ENCODE data around the gene CLRN3. TPM values are rescaled to one million over a fixed set of nuclear protein-coding genes. Genes with fewer than 3 reads are reported as not detected.

Gene CLRN3
- total and polyA plus RNA-seq, 12 donors = not detected

- TF ChIP-seq CTCF (IDR thresholded peaks at IDR 0.05) = no peak
- Histone ChIP-seq H3K9me3 (no peaks in the 10 kb centered on the region), H3K4me3 (no peak overlapping the region), H3K36me3 (no peaks in the 10 kb centered on the region), H3K27me3 (peaks cover 0 to 24% (median 16%) of the 10 kb centered on the region in 7 donors), H3K4me1 (no peaks in the 10 kb centered on the region), H3K27ac (no peak overlapping the region)
- WGBS, 2 donors = 66 to 69% methylated on average over 7 of the region's 7 CpGs
- DNase-seq (no peak), ATAC-seq (no peak)
- intact Hi-C loops (cut with DNase I) = no loop called here
Observed at GRCh38 chr10:127845756-127846155, 47.0 kb downstream of the CLRN3 start.

- TF ChIP-seq CTCF (IDR thresholded peaks at IDR 0.05) = no peak
- intact Hi-C loops (cut with DNase I) = no loop called here
- Histone ChIP-seq H3K36me3 (no peaks in the 10 kb centered on the region), H3K4me3 (no peak overlapping the region), H3K27me3 (peaks cover 0 to 25% (median 6%) of the 10 kb centered on the region in 7 donors), H3K9me3 (peaks cover 0 to 12% (median 0%) of the 10 kb centered on the region in 11 donors), H3K4me1 (no peaks in the 10 kb centered on the region), H3K27ac (no peak overlapping the region)
- DNase-seq (no peak), ATAC-seq (no peak)
- WGBS, 2 donors = 84% methylated on average over 13 of the region's 13 CpGs
Observed at GRCh38 chr10:127840884-127841283, 51.9 kb downstream of the CLRN3 start.

- no peak for ATAC-seq
- Histone ChIP-seq H3K4me1 (peaks cover 0 to 26% (median 4%) of the 10 kb centered on the region in 9 donors), H3K27ac (no peak overlapping the region), H3K4me3 (no peak overlapping the region), H3K9me3 (peaks cover 0 to 12% (median 0%) of the 10 kb centered on the region in 11 donors), H3K27me3 (peaks cover 0 to 18% (median 11%) of the 10 kb centered on the region in 7 donors), H3K36me3 (no peaks in the 10 kb centered on the region)
- no peak for DNase-seq
- TF ChIP-seq CTCF (IDR thresholded peaks at IDR 0.05) = no peak
- intact Hi-C loops (cut with DNase I) = loop anchor here in 1 of 10 donors (10.0 kb wide), 1 partner anchor 102 kb away; the partner anchor contains the start of gene FOXI2
- 45 to 50% methylated on average over 6 of the region's 6 CpGs for WGBS, 2 donors
Observed at GRCh38 chr10:127836966-127837365, 55.8 kb downstream of the CLRN3 start.

GRCh38 chr10:127836176-127836575 is 56.6 kb downstream of the CLRN3 start:
- ATAC-seq (no peak), DNase-seq (no peak)
- 89 to 94% methylated on average over 4 of the region's 4 CpGs for WGBS, 2 donors
- Histone ChIP-seq H3K27me3 (peaks cover 0 to 18% (median 14%) of the 10 kb centered on the region in 7 donors), H3K4me1 (peaks cover 0 to 26% (median 4%) of the 10 kb centered on the region in 9 donors), H3K9me3 (peaks cover 0 to 12% (median 0%) of the 10 kb centered on the region in 11 donors), H3K4me3 (no peak overlapping the region), H3K36me3 (no peaks in the 10 kb centered on the region), H3K27ac (no peak overlapping the region)
- intact Hi-C loops (cut with DNase I) = loop anchor here in 1 of 10 donors (10.0 kb wide), 1 partner anchor 101 kb away; the partner anchor contains the start of gene FOXI2
- TF ChIP-seq CTCF (IDR thresholded peaks at IDR 0.05) = no peak

All from heart right ventricle (tissue), 16 donors.